HG02759 (cell line): ENCODE results near the gene ATP8A2.

Source experiments
- ATAC-seq: cut with Tn5 transposase; IDR thresholded peaks from one replicate; pipeline ENCODE4 v1.9.1; 2021; ENCODE audit warnings: mild to moderate bottlenecking, moderate library complexity; ENCODE audit not compliant: unreplicated experiment

ATP8A2 gene

DNA sequence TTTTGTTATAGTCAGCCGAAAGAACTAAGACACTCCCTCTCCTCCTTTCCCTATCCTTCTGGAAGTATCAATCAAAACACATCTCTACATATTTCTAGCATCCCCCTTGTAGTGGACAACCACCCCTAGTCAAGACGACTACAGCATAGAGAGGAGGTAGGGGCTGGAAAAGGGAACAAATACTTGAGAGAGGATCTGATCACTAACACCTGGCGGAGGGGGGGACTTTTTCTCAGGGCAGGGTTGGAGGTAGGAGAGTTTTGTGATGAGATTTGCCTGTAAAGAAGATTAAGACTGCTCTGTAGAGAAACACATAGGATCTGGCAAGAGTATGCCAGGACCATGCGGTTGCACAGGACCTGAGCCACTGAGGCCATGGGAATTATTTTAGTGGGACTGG is 471.9 kb downstream of the ATP8A2 start:
- no peak for ATAC-seq

DNA sequence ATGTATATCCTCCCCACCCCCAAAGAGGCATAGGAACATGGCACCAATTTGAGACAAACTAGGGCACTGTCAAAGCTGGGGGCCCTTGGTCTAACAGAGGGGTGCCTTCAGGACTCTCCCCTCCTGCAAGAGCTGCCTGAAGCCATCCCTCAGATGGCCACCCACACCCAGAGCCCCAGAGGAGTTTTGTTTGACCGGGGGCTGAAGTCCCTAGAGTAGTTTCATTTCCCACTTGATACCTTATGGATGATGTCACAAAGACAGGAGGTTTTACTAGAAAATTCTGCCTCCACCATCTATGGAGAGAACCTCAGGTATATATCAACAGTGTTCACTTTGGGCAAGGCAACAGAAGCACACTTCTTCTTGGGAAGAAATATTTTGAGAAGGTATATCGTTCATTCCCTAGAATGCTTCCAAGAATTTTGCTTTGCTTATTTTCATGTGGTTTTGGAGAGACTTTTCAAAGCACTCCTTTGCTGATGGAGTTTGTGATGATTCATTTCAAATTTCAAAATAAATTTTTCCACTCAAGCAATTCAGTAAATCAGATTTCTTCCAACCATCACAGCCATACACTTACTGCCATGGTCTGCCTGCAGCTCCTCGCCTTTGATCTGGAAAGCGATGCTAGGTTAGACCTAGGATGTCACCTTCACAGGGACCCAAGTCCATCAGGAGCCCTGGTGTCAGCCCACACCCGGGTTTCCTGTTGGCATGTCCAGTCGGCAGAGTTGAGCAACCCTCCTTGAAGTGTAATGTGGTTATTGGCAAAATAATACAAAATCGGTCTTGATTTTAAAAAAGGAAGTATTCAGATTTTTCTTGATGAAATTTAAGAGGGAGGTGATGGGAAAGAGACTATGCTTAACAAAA is 473.0 kb downstream of the ATP8A2 start:
- ATAC-seq, result no peak

DNA sequence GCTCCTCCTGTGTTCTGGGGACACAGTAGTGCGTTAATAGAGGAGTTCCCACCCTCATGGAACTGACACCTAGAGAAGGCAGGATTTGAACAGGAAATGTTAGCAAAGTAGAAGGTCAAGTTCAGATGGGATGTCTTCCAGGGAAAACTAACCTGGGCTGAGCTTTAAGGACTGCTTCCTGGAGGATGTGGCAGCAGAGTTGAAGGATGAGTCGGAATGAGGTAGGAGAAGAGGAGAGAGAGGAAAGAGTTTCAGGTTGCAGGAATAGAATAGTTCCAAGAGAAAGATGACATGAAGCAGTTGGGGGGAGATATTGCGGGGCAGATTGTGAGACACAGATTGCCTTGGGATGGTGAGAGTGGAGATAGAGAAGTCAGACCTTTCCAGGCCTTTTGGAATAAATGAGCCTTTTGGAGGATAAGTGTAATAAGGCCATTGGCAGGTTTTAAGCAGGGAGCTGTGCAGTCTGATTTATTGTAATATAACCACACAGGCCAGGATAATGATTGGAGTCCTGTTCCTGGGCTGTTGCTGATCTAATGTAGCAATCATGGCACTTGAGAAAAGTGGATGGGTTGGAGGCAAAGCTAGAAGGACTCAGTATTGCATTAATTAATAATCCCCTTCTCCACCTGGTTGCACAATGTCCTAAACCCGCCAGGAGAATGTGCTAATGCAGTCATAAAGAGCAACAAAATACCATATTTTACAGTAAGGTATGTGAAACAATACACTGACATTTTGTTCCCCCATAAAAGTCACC is 474.6 kb downstream of the ATP8A2 start:
- no peak for ATAC-seq

DNA sequence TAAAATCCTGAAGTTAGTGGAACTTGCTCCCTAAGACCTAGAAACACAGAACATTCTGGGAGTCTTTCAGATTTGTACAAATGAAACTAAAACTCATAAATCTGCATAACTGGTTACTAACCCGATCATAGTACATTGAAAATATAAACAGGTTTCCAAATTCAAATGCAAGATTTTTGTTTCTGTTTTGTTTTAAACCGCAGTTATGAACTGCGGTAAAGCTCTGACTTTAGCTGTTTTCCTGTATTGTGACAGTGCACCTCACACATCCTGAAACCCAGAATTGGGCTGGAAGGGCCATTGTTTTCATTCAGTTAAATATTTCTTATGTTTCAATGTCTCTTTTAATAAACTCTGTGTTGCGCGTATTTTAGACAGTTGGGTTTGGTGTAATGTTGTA is 475.4 kb downstream of the ATP8A2 start:
- ATAC-seq, result no peak

DNA sequence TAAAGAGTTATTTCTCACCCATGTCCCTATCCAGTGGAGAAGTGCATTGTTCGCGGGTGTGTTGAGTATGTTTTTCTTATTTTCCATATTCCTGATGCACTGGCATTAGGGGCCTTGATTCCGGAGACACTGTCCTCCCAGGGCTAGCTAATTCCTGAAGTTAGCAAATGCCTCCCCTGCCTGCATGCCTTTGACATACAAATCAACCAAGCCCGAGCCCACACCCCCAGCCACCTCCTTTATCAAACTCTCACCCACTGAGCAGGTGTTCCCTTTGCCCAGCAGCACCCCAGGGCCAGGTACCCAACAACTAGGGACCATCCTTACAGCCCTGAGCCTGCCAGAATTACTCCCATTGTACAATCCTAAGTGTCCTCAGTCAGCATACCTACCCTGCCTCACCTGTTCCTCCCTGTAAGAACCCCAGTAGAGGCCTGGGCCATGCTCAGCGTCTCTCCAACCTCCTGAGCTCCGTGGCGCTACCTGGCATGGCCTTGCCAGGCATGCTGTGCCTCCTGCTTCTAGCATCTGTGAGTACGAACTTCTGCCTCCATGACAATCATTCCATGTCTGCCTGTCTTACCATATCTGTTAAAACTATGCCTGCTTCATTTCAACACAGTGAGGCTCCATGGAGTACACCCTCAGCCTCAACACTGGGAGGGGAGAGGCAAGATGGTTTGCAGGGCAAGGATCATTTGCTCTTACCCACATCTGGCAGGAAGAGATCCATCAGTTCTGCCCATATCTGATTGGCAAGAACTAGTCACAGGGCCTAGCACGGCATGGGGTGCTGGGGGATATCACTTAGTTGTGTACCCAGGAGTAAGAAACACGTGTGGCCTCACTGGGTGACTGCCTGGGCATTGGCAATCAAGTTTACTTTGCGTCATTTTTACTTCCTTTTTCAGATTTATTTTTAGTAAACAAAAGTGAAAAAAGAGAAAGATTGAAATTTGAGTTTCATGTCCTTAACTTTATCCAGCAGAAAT is 476.2 kb downstream of the ATP8A2 start:
- no peak for ATAC-seq

DNA sequence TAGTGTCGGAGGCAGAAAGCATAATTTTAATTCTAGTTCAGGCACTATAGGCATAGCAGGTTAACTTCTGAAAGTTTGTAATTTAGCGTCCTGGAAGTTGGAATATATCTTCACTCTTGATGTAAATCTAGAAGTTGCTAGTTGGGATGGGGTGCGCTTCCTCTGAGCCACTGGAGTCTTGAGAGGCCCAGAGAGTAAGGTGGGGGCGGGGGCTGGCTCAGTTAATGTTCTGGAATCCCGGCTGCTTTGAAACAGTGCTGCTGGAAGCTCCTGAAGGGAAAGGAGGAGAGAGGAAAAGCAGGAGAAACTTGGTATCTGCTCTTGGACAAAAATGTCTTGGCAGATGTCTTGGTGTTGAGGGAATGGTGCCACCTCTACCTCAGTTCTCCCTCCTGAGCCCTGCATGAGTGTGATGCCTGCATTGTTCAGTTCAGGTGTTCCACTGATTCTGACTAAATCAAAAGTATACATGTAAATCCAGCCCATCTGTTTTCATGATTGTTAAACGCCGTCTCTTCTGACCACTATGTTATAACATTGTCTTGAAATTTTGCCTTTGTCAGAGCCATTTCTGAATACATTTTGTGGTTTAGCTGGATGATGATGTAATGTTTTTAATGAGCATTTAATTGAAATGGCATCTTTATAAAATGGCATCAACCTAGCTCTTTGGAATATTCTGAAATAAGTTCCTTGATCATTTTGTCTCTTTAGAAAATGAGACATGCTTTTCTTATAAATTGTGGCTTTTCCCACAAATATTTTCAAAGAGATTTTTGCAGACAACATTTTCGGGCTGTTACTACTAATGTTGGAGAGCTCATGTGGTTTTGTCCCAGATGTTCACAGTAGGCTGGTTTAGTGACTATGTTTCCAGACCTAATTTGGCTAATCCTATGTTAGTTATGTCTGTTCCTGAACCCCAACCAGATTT is 477.3 kb downstream of the ATP8A2 start:
- no peak for ATAC-seq

DNA sequence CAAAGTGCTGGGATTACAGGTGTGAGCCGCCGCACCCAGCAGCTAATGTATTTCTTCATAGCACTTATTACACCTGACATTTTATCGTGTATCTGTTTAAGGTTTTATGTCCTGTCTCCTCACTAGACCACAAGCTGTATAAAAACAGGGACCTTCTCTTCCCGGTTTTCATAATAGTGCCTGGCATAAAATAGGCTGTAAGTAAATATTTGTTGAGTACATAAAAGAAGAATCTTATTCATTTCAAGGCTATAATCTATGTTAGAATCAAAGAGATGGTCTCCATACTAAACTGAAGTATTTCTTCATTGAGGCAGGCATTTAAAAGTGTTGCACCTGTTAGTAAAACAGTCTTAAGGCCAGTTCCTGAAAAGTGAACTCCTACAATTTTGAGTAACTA is 486.1 kb downstream of the ATP8A2 start:
- ATAC-seq, result no peak

DNA sequence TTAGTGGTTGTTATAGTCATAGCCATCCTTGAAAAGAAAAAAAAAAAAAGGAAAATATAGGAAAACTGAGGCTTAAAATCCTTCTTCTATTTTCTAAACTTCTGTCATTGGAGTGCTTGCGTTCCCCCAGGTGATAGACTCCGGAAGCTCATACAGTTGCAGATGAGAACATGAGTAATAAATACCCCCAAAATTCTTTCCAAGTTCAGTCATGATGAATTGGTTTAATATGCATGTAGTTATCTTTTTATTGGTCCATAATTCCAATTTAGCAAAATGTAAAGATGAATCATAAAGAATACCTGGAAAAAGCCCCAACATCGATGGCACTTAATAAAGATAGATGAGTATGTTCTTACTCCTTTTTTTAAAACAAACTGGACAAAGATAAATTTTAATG is 487.8 kb downstream of the ATP8A2 start:
- no peak for ATAC-seq

DNA sequence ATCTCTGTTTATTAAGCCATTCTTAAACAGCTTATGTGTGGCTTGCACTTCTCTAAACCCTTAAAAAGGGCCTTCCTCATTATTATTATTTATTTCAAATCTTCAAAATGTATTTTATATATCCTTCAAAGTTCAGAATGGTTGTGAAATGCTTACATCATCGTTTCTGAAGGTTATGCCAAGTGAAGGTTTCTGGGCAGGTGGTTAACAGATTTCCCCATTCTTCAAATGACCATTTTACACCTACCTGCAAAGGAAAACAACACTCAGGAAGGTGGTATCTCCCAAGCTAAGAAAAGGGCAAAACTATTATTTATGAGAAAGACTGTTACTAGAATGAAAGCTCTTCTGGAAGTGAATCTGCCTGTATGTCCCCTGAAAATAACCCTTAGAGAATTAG is 488.5 kb downstream of the ATP8A2 start:
- ATAC-seq, result no peak

DNA sequence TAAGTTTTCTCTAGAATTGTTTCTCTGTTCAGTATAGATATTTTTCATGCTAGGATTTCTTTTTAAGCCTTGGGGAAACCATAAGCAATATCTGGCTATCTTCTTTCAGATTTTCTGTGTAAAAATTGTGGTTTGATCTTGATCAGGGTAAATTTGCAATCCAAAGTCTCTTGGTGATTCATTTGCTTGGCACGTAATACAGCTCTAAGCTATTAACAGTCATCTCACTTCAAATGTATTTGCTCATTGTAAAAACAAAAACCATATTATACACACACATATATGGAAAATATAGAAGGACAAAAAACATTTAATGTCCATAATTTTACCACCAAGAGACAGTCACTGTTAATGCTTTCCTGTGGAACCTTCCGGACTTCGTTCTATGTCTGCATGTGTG is 489.1 kb downstream of the ATP8A2 start:
- ATAC-seq, result no peak

DNA sequence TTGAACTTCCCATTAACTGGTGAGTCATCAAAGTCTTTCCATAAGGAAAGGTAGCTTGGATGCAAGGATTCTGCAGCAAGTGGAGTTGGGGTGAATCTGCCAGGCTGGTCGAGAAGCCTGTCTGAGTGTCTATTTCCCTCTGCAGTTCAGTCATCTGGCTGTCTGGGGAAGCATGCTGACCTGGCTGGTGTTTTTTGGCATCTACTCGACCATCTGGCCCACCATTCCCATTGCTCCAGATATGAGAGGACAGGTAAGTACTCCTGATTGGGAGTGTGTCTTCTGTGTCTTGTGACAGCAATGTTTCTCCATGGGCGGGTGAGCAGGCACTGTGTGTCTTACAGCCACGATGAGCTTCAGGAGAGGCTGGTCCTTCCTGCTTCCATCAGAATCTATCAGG is 490.4 kb downstream of the ATP8A2 start:
- ATAC-seq, result no peak

DNA sequence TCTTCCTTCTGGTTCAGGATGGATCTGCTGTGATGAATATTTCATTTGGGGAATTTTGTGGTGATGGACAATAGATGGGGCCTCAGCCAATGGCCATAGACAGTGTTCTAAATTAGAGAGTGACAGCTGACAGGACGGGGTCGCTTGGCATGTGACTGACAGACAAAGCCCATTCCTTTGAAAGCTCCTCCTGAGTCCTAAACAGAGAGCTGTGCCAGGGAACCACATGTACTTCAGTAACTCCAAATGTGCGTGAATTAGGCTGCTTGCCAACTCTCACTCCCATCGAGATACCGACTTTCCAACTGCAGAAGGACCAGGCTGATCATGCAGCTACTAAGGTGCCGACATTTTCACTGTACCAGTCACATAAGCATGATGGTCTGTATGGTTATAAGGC is 492.3 kb downstream of the ATP8A2 start:
- ATAC-seq, result no peak

DNA sequence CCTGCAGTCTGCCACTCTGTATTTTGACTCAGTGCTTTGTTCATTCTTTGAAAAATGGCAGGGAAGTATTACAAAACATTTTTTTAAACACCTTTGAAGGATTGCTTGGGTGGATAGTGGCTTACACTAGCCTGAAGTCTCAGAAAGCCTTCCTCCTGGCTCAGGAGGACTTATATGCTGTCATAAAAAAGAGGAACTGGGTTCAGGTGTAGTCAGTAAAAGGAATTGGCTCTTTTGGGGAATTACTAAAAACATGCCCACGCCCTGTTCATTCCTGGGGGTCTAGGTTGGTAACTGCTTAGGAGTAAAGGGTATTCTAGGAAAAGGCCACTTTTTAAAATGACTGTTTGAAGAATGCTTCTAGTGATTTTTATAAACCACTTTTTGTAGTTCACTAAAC is 493.2 kb downstream of the ATP8A2 start:
- no peak for ATAC-seq

DNA sequence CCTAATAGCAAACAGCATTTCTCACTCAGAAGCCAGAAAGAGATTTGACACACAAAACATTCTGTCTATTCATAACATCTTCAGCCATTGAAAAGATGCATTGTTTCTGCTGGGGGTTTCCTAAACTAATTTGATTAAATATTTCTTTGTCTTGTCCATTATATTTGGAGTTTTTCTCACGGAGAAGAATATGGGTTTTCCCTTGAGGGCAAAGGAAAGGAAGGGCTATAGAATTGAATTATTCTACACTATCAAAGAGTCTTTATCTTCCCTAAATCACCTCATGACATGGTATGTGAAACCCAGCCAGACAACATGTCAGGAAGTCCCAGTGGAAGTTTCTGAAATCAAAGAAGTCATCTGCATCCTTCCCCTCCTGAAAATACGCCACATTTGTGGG is 493.6 kb downstream of the ATP8A2 start:
- no peak for ATAC-seq

DNA sequence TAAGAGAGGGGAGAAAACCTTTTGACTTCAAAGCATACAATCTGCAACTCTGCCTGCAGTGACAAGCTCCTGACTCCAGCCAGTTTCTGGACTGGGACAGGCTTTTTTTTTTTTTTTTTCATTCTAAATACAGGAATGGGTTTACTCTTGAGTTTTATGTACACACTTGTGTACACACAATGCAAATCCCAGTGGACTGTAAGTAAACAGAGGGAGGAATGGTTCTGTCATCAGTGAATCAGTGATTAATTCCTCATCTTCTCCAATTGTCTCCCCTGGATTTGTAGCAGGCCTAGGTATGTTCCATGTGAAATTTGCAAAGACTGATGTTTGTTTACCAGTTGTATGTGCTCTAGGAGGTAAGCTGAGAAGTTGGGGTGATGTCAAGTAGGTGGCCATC is 495.3 kb downstream of the ATP8A2 start:
- ATAC-seq, result no peak

DNA sequence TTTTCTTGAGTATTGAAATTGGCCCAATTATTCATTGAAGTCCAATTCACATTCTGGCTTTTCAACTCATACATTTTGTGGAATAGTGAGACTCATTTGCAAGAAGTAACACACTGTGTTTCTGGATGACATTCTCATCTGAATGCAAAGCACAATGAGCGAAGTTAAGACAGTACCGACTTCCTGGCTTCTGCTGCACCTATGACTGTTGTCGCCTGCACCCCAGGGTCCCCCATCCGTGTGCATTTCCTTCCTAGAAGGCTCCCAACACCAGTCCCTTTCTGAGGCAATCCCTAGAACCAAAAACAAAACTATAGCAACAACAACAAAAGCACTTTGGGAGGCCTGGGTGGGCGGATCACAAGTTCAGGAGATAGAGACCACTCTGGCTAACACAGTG is 496.7 kb downstream of the ATP8A2 start:
- ATAC-seq, result no peak

DNA sequence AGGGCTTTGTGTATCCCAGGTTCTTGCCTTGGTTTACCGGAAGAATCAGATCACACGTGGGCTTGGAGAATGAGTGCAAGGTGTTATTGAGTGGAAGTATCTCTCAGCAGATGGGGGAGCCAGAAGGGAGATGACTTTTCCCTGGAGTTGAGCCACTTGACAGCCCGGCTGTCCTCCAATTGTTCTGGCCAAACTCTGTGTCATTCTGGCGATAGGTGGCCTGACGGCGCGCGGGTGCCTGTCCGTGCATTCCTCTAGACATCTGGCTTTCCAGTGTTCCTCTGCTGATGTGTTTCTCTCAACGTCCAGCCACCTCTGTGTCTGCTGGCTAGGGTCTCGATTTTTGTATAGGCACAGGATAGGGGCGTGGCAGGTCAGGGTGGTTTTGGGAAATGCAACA is 498.2 kb downstream of the ATP8A2 start:
- no peak for ATAC-seq

DNA sequence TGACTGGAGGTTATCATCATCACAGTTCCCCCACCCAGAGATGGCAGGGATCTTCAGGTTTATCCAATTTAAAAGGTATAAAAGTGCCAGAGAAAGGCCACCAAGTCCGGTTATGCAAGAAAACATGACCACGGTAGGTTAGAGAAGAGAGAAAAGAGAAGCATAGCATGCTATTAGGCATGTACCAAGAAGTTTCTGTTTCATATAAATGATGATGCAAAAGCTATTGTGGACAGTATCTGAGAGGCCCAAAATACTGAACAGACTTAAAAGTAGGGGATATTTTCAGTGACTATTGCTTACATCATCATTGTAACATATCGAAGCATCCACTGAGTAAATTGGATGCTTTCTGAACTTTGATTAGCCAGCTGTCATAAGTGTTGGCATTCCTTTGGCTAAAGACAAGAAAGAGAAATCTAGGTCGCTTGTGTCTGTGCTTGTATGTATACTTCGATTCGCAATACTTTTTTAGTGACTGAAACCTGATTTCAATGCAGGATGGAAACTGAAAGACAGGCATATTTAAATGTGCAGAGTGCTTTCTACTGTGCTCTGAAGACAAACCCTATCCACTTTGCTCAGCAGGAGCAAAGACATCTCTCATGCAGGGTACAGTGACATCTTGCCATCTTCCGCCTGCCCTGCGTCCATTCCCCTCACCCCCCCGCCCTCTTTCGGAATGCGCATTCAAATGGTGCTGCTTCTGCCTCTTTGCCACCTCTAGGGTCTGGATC is 499.8 kb downstream of the ATP8A2 start:
- ATAC-seq, result no peak

DNA sequence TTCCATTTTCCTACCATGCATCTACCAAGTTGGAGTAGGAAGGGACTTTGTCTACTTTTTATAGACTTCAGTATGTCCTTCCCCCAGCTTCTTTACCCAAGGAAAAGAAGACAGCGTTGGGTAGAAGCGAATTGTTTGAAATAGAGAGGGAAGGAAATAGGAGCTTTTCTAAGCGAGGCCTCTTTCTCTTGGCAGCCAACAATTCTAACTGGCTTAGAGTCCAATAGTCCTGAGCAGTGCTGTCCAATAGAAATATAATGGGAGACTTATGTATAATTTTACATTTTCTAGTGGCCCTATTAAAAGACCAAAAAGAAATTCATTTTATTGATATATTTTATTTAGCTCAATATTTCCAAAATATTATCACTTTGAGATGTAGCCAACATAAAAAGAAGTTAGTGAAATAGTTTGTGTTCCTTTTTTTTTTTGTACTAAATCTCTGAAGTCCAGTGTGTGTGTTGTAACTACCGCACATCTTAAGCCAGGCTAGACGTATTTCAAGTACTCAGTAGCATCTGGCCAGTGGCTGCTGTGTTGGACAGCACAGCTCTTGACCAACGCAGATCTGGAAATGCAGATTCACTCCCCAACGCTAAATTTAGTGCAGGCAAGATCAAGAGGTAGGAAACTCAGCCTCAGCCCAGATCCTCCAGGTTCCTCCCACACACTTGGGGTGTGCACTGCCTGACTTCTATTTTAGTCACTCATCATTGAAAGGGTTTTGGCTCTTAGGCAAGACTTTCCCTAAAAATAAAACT is 500.9 kb downstream of the ATP8A2 start:
- ATAC-seq, result no peak
